Activated CD4-positive, CD25-positive, alpha-beta regulatory T cell treated with anti-CD3 and anti-CD28 coated beads, Interleukin-2, amount 50 U/mL, for 16 hours (primary cell): Measurements from ENCODE around the gene CPOX.
A peak's percentile ranks its signal among the peaks of the same experiment; 100 is the strongest.
"Not testable (repeated sequence)": the region's sequence is repeated elsewhere in the genome, so short reads cannot be mapped to it uniquely, and the experiment has no call there.

Experiments
- DNase-seq: peaks from one replicate; pipeline ENCODE4 v3.0.0-alpha.2; 2020; ENCODE audit warnings: low read depth, low spot score

The CPOX gene

GRCh38 chr3:98563661-98564281, 29.6 kb downstream of the CPOX start:
- DNase-seq = no peak

DNA sequence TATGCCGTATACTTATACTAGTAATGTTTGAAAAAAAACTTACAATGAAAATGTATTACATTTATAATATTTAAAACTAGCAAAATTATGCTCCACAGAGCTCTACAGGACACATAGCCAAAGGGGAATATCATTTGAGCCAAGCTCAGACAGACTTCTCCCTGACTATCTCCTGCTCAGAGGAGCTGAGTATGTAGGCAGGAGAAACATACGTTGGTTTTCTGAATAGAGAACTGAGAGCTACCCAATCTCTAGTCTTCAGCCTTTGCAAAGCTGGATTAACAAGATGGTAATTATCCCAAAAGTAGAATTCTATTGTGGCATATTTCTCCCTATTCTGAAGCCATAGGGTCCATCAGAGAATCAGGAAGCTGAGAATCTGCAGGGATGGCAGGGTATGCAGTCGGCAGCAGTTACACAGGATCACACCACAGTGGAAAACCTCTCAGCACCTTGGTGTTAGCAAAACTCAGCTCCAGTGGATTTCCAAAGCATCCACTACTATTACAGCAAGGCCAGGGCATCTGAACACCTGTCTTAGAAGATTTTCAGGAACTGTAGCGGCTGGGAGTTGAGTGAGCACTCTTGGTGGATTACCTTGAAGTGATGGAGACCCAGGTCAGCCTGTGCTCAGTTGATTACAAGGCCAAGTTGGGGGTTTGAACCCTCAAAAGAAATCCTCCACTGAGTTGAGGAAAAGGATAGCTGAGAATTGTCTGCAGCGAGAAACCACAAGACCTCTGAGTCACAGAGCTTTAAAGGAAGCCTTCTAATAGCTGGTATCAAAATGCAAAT, 31.5 kb downstream of the CPOX start:
- no peak for DNase-seq

GRCh38 chr3:98560911-98561310, 32.5 kb downstream of the CPOX start:
- DNase-seq = no peak

DNA sequence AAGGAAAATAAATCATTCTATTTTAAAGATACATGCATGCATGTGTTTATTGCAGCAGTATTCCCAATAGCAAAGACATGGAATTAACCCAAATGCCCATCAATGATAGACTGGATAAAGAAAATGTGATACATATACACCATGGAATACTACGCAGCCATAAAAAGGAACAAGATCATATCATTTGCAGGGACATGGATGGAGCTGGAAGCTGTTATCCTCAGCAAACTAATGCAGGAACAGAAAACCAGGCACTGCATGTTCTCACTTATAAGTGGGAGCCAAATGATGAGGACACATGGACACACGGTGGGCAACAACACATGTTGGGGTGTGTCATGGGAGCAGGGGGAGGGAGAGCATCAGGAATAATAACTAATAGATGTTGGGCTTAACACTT, 33.6 kb downstream of the CPOX start:
- not testable (repeated sequence) for DNase-seq

- DNase-seq = no peak
Measured at GRCh38 chr3:98558100-98558827, 35.1 kb downstream of the CPOX start.

DNA sequence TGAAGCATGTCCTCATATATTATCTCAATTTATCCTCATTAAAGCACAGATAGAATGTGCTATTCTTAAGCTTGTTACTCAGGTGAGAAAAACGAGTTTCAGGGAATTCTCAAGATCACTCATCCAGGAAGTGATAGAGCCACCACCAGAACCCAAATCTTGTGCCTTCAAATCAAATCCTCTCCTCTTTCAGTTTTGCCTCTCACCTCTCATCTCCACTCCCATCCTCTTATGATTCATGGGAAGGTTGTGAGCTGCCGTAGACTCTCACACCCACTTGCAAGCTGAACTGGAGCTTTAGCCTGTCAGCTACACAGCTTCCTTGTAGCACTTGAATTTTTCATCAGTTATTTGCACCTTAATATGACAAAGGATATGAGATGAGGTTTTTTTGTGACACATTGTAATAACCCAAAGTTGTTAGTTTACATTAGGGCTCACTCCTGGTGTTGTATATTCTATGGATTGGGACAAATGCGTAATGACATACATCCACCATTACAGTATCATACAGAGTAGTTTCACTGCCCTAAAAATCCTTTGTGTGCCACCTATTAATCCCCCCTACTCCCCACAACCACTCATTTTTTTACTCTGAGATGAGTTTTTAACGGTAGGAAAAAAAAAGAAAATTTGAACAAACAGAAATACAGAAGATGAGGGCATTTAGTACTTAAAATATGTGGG, 35.9 kb downstream of the CPOX start:
- no peak for DNase-seq

- peak; percentile 64 for DNase-seq
Measured at GRCh38 chr3:98556164-98557130, 37.0 kb downstream of the CPOX start.

GRCh38 chr3:98555025-98555379, 38.4 kb downstream of the CPOX start:
- no peak for DNase-seq

GRCh38 chr3:98554580-98554979, 38.8 kb downstream of the CPOX start:
- DNase-seq = no peak

- no peak for DNase-seq
Measured at GRCh38 chr3:98553753-98554152, 39.7 kb downstream of the CPOX start.

DNA sequence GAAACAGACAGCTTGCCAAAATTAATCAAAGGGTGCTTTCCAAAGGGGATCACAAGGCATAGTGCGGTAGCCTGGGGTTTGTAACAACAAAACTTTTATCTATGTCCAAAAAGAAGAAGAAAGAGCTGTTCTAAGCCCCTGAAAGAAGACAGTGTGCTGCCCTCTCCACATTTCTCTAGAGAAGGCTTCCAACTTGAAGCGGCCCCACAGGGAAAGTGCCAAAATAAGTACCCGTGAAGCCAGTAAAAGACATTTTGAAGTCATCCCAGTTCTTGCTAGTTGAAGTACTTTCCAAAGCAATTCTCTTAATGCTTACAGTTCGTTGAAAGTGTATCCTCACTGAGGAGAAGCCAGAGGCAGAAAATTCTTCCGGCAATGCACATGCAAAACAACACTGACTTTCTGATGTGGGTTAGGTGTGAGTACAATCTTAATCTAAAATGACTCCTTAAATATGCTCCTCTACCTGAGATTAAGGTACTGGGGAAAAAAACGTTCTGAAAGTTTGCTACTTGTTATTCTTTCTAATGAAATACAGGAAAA, 40.3 kb downstream of the CPOX start:
- no peak for DNase-seq

GRCh38 chr3:98552232-98553020, 41.0 kb downstream of the CPOX start:
- DNase-seq = no peak

GRCh38 chr3:98551754-98552153, 41.7 kb downstream of the CPOX start:
- no peak for DNase-seq

DNA sequence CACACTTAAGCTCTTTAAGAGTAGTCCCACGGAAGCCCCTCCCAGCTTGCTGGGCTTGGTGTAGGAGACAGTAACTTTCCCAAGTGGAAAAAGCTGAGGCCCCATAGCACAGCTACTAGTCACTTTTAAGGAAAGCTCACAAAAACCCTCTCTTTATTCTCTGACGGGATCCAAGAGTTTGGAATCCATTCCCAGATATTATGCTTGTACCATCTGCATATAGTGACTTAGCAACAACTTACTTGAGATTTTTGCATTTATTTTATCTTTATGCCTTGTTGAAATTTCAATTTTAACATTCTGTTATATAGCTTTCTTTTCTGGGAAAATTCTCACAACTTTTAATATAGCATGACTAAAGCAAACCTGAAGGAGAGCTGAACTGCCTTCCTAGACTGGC, 42.2 kb downstream of the CPOX start:
- DNase-seq = no peak

- DNase-seq = no peak
Measured at GRCh38 chr3:98550833-98551232, 42.6 kb downstream of the CPOX start.

GRCh38 chr3:98548544-98548943, 44.9 kb downstream of the CPOX start:
- DNase-seq = no peak

- DNase-seq = no peak
Measured at GRCh38 chr3:98545940-98546339, 47.5 kb downstream of the CPOX start.

DNA sequence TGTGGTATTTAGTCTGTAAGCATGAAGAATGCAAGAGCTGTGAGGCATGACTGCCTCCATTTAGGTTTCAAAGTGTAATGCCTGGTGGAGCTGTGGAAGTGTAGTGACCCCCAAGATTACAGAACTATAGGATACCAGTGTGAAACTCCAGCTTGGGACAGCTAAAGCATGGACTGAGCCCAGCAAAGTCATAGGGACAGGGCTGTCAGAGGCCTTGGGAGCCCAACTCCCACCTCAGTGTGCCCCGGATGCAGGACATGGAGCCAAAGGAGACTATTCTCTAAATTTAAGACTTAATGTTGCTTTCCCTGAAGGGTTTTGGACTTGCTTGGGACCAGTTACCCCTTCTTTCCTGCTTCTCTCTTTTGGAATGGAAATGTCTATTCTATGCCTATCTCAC, 50.8 kb downstream of the CPOX start:
- DNase-seq = no peak

- DNase-seq = no peak
Measured at GRCh38 chr3:98541695-98542094, 51.7 kb downstream of the CPOX start.

- no peak for DNase-seq
Measured at GRCh38 chr3:98540346-98540745, 53.1 kb downstream of the CPOX start.
